Hindlimb muscle (tissue), 1 donor: ENCODE measurements around the gene MYO18A. TPM values are rescaled to one million over a fixed set of nuclear protein-coding genes. Genes with fewer than 3 reads are reported as not detected.

Experiments
- DNase-seq: peaks from one replicate; pipeline ENCODE4 v3.0.0-alpha.2; 2013
- polyA plus RNA-seq: library from polyadenylated mRNA; unstranded; fragments of 120-200 nt; gene quantifications from one replicate; pipeline ENCODE4 v1.2.1, GENCODE V29; 2013; ENCODE audit not compliant: insufficient read length

The MYO18A gene
- polyA plus RNA-seq, 1 donor = 385 TPM

- no peak for DNase-seq
Measured at GRCh38 chr17:29073045-29073444, 107.2 kb downstream of the MYO18A start.

DNA sequence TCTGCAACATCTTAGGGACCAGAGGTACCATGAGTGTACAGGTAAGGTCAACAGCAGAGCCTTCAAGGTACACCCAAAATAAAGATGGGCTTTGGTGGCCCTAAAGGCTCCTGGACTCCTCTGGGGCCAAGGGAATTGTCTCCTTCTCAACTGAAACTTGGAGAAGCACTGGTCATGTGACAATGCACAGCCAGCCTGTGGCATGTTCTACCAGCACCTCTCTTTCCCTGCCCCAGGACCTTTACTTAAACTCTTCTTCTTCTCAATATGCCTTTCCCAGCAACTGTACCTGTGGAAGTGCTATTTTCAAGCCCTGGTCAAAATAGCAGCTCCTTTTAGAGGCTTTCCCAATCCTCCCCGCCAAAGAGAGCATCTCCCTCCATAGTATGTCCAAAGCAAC, 108.9 kb downstream of the MYO18A start:
- no peak for DNase-seq

DNA sequence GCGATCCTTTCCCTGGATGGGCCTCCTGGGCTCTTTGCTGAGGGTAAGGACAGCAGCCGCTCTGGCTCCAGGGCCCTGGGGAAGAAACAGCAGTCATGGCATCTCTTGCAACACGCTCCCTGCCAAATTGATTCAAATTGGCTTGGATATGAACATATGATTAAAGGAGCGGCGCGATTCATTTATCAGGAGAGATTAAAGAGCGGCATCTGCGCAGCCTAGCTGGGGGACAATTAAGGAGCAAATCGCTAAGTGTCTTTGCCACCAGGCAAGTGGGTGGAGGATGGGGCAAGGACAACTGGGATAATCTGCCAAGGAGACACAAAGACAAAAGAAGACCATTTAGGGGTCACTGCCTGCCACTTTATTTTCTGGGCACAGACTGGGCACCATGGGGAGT, 109.4 kb downstream of the MYO18A start:
- DNase-seq = no peak

DNA sequence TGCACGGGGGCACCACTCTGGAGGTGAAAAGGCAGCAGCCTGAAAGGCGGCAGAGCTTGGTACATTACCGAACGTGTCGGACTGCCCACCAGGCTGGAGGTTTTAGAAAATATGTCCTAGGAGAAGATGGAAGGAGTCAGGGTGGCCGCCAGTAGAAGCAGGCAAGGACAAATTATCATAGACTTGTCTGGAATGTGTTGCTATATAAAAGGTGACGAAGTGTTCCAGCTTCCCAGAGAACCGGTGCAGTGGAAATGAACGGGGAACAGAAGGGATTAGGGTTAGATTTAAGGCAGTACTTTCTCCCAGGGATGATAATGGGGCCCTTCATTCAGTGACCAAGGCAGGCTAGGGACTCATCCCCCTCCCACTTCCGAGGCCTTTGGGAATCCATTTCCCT, 109.9 kb downstream of the MYO18A start:
- DNase-seq = no peak

DNA sequence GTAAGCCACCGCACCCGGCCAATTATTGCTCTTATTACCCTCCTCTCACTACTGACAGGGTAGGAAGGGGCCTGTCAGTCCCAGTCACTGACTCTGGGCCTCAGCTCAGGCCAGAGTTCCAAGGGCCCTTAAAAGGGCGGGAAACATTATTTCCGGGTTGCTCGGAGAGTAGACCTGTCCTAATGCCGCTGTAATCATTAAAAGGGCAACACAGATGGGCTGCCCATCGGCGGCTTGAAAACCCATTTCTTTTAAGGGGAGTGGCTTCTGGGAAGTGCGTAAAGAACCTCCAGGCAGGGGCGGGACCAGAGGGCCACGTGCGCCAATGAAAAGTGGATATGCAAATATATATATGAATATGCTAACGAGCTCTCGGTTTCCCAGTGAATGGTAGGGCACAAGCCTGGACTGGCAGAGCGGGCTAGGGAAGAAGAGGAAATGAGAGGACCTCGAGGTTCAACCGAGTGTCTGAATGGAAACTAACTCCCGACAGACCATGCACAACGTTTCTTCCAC, 110.6 kb downstream of the MYO18A start:
- no peak for DNase-seq

DNA sequence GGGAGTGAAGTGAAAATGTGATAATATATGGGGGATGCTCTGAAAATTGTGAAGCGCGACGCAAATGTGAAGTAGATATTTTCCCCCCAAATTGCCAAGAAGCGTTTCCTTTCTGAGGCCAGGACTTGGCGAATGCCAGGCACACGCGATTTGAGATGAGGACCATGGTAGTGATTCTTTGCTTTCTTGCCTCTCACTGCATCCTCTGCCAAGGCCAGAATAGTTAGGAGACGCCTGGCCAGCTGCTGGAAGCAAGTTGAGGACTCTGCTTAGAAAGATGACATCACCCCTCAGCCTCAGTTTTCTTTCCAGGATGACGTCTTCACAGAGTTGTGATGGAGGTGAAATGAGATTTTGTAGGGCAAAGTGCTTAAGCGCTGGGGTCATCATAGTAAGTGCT, 111.4 kb downstream of the MYO18A start:
- DNase-seq = peak; percentile 56

DNA sequence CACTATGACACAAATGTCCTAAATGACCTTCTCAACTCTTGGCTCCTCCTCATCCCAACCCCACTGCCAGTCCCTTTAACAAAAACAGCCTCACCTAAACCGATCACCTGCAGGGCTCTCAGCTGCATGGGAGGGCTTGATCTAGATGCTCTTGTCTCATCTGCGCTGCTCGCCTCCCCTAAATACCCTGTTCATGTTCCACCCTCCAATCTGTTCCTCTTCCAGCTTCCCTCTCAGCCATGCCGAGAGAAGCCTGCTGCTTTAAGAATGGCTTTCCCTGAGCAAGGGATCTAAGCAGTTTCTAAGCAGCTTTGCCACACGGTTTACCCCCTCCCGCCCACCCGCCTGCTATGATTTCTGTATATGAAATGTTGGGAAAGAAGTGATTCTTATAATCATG, 113.6 kb downstream of the MYO18A start:
- DNase-seq = no peak

- DNase-seq = no peak
Measured at GRCh38 chr17:29066047-29066446, 114.2 kb downstream of the MYO18A start.

DNA sequence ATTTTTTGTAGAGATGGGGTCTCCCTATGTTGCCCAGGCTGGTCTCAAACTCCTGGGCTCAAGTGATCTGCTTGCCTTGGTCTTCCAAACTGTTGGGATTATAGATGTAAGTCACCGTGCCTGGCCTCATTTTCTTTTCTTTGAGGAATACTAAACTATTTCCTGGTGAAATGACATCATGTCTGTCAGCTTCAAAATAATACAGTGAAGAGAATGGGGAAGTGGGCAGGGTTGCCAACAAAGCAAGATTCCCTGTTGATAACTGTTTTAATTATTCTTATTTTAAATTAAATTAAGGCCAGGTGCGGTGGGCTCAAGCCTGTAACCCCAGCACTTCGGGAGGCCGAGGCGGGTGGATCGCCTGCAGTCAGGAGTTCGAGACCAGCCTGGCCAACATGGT, 116.2 kb downstream of the MYO18A start:
- no peak for DNase-seq

DNA sequence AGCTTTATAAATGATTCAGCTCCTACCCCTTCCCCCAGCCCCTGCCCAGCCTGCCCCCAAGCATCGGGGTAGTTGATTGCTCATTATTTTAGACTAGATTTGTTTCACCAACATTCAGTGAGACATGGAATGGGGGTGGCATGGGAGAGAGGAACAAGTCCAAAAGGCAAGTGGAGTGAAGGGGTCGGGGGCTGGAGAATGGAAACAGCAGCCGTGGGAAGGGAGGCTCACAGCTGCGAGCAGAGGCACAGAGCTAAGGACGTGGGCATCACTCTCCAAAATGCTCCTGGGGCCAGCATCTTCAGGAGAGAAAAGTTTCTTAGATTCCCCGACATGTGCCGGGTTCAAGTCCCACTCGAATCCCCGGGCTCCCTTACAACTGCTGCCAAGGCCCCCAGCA, 118.0 kb downstream of the MYO18A start:
- no peak for DNase-seq

GRCh38 chr17:29061036-29061435, 119.2 kb downstream of the MYO18A start:
- DNase-seq = no peak

DNA sequence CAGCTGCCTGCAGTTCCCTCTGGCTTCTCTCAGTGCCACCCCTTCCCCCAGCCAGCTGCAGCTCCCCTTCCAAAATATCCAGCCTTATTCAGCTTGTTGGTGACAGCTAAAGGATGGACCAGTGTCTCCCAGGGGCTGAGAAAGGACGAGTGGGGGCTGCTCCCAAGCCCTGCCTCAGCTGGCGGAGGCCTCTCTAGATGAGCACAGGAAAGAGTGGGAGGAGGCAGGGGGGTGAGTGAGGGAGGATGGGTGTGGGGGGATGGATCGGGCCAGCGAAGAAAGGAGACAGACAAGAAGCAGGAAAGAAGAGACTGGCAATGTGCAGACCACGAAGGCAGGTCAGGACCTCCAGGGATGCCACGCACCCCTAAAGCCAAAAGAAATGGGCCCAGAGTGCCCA, 119.7 kb downstream of the MYO18A start:
- no peak for DNase-seq

DNA sequence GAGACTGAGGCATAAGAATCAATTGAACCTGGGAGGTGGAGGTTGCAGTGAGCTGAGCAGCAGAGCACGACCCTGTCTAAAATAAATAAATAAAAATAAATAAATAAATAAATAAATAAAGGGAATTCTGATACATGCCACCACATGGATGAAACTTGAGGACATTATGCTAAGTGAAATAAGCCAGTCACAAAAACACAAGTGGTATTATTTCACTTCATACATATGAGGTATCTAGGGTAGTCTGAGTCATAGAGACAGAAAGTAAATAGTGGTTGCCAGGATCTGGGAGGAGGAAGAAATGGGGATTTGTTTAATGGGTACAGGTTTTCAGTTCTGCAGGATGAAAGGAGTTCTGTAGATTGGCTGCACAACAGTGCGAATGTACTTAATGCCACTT, 120.9 kb downstream of the MYO18A start:
- no peak for DNase-seq

- DNase-seq = no peak
Measured at GRCh38 chr17:29058391-29058790, 121.8 kb downstream of the MYO18A start.

DNA sequence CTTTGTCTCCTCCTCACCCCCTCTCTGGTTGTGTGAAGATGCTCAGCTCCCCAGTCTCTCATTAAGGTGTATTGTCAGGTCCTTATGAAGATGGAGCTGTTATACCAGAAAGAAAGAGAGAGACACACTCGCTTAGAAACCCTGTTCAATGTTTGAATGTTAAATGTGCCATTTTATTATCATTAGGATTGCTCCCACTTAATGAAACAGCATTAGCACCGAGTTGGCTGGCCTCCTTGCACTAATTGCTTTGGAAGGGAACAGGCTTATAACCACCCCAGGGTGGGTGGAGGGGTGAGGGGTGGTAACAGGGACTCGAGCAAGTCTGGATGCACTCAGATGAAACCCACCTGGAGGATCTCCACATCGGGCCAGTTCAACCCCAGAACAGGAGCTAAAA, 122.8 kb downstream of the MYO18A start:
- DNase-seq = no peak

- no peak for DNase-seq
Measured at GRCh38 chr17:29054835-29055234, 125.4 kb downstream of the MYO18A start.

GRCh38 chr17:29051731-29052130, 128.5 kb downstream of the MYO18A start:
- no peak for DNase-seq

DNA sequence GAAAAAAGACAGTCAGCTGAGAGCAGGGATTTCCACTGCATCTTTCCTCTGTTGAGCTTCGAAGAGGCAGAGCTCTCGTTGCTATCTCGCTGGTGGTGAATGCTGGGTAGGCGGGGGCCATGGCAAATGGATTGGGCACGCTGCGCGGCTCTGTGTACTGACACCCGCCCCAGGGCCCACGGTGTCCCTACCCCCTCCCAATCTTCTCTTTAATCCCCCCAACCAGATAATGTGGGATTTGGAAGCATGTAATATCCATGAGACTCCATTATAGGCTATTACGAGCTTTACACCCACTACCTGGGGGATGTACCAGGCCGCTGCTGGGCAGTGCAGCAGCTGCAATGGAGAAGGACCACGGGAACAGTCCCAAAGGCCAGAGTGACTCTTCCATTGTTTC, 129.0 kb downstream of the MYO18A start:
- no peak for DNase-seq

- no peak for DNase-seq
Measured at GRCh38 chr17:29050176-29050575, 130.0 kb downstream of the MYO18A start.

DNA sequence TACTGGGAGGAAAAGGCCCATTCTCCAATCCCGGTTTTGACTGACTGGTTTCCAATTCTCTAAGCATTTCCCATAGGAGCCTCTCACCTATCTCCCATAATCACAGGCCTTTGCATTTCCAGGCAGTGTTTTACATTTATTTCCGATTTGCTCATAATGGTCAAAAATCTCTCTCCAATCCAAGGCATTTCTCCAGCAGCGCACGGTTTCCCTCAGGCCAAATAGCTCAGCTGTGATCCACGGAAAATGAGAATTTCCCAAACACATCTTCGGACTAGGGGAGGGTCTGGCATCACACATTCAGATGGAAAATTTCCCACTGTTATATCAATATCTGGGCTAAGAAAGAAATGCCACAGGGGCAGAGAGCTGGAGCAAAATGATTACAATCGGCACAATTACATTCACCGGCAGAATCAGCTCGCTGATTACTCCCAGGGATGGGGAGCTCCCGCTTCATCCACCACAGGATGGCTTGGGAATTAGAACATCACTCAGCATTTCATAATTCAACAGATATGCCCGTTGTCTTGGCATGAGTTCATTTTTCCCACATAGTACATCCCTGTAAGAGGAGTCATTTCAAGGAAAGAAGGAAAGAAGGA, 130.6 kb downstream of the MYO18A start:
- DNase-seq = no peak

DNA sequence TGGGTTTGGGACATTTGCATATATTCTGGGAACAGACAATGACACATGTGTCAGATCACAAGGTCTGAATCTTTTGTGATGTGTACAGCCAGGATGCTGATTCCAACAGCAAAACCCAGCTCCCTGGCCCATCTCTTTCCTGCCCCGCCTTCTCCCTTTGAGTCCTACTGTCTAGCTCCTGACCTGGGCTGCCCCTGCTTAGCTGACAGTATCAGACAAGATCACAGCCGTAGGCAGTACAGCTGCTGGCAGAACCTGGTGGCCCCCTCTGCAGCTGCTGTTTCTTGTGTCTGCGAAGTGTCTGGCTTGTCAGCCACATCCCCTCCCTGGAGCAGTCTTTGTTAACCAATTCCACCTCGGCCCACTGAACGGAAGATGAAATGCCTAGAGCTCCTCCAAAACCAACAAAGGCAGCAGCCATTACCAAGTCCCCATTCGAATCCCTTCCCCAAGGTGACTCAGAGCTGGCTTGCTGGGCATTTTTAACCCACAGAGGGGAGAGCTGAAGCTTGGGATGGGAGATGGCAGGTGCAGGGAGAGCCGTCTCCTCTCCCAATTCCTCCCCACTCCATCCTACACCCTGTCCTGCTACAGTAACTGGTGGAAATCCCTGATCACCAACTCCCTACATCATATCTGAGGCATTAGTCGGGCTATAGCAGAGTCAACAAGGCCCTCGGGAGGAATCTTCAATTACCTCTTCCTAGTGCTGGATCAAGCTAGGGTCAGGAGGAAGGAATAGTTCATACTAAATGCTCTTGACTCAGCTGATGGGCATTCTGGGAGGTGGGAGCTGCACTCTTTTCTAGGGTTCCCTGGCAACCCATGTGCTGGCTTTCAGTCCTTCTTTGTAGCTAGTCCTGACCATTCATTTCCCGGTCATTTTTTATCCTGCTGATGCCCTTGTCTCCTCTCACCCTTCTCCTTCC, 131.5 kb downstream of the MYO18A start:
- DNase-seq = no peak

DNA sequence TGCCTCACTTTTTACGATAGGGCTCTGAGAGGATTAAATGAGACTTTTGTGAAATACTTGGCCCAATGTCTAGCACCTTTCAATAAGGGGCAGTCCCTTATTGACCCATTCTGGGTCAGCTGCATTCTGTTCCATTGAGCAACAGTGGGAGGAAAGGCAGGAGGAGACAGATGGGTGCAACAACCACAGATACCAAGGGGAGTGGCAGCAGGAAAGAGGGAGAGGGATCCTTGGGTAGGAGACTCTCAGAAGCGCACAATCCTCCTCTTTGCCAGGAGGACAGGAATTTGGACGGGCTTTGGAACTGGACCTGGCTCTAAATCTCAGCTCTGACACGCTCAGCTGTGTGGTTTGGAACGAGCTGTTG, 133.7 kb downstream of the MYO18A start:
- no peak for DNase-seq

- DNase-seq = no peak
Measured at GRCh38 chr17:29045734-29046472, 134.3 kb downstream of the MYO18A start.
